ENCODE results near the gene GNB5.
"Not testable (repeated sequence)": the region's sequence is repeated elsewhere in the genome, so short reads cannot be mapped to it uniquely, and the experiment has no call there.

Gene GNB5

GRCh38 chr15:52191207-52191606, at the start of gene GNB5:
GNB5 (minus strand) TSS chr15:52191392; CDS start chr15:52184676, 6,716 bp downstream.
- Histone ChIP-seq H3K27ac (no peak within 1 kb of the TSS), H3K4me3 (ENCODE audit: low read depth, low read length) (no peak within 1 kb of the TSS), H3K27me3 (ENCODE audit: control insufficient read depth, insufficient read depth, low read length) (no peaks in the 10 kb centered on the region), H3K79me2 (no peaks in the 10 kb centered on the region), H3K4me1 (no peaks in the 10 kb centered on the region), H3K9me3 (ENCODE audit: control insufficient read depth, low read length) (no peaks in the 10 kb centered on the region), H2AFZ (no peak within 1 kb of the TSS), H3K36me3 (ENCODE audit: control insufficient read depth, insufficient read depth, low read length) (no peaks in the 10 kb centered on the region), H3K4me2 (ENCODE audit: low read length) (no peak within 1 kb of the TSS), H3K9ac (no peak within 1 kb of the TSS)
- TF ChIP-seq CTCF (IDR thresholded peaks at IDR 0.05): no peak

- TF ChIP-seq CTCF (IDR thresholded peaks at IDR 0.05): no peak
- Histone ChIP-seq H2AFZ (no peak overlapping the region), H3K27ac (no peak overlapping the region), H3K4me3 (ENCODE audit: low read depth, low read length) (no peak overlapping the region), H3K4me1 (no peaks in the 10 kb centered on the region), H3K79me2 (no peaks in the 10 kb centered on the region), H3K9me3 (ENCODE audit: control insufficient read depth, low read length) (no peaks in the 10 kb centered on the region), H3K9ac (no peak overlapping the region), H3K27me3 (ENCODE audit: control insufficient read depth, insufficient read depth, low read length) (no peaks in the 10 kb centered on the region), H3K36me3 (ENCODE audit: control insufficient read depth, insufficient read depth, low read length) (no peaks in the 10 kb centered on the region), H3K4me2 (ENCODE audit: low read length) (no peak overlapping the region)
Observed at GRCh38 chr15:52240166-52240565, 49.0 kb upstream of the GNB5 start.

GRCh38 chr15:52238989-52239525, 47.9 kb upstream of the GNB5 start:
- H3K9me3 ChIP-seq (ENCODE audit: control insufficient read depth, low read length); H3K36me3 ChIP-seq (ENCODE audit: control insufficient read depth, insufficient read depth, low read length): not testable (repeated sequence)

GRCh38 chr15:52238149-52238548, 47.0 kb upstream of the GNB5 start:
- Histone ChIP-seq H3K4me1 (no peaks in the 10 kb centered on the region), H3K27ac (no peak overlapping the region), H3K4me3 (ENCODE audit: low read depth, low read length) (no peak overlapping the region), H3K27me3 (ENCODE audit: control insufficient read depth, insufficient read depth, low read length) (no peaks in the 10 kb centered on the region), H3K9ac (no peak overlapping the region), H3K9me3 (ENCODE audit: control insufficient read depth, low read length) (no peaks in the 10 kb centered on the region), H3K36me3 (ENCODE audit: control insufficient read depth, insufficient read depth, low read length) (no peaks in the 10 kb centered on the region), H3K4me2 (ENCODE audit: low read length) (no peak overlapping the region), H2AFZ (no peak overlapping the region), H3K79me2 (no peaks in the 10 kb centered on the region)
- no peak for TF ChIP-seq CTCF (IDR thresholded peaks at IDR 0.05)

More at GRCh38 chr15:52238989-52239525, 47.9 kb upstream of the GNB5 start:
- not testable (repeated sequence) for H3K27me3 ChIP-seq (ENCODE audit: control insufficient read depth, insufficient read depth, low read length); H3K9ac ChIP-seq; H3K27ac ChIP-seq; H3K79me2 ChIP-seq; H2AFZ ChIP-seq; H3K4me2 ChIP-seq (ENCODE audit: low read length); H3K4me3 ChIP-seq (ENCODE audit: low read depth, low read length); H3K4me1 ChIP-seq

GRCh38 chr15:52236013-52236412, 44.8 kb upstream of the GNB5 start:
- Histone ChIP-seq H3K4me3 (ENCODE audit: low read depth, low read length) (no peak overlapping the region), H3K27ac (no peak overlapping the region), H3K4me1 (no peaks in the 10 kb centered on the region), H2AFZ (no peak overlapping the region), H3K36me3 (ENCODE audit: control insufficient read depth, insufficient read depth, low read length) (no peaks in the 10 kb centered on the region), H3K9me3 (ENCODE audit: control insufficient read depth, low read length) (no peaks in the 10 kb centered on the region), H3K27me3 (ENCODE audit: control insufficient read depth, insufficient read depth, low read length) (no peaks in the 10 kb centered on the region), H3K9ac (no peak overlapping the region), H3K79me2 (no peaks in the 10 kb centered on the region), H3K4me2 (ENCODE audit: low read length) (no peak overlapping the region)
- TF ChIP-seq CTCF (IDR thresholded peaks at IDR 0.05): no peak
